SK-N-SH treated with all-trans-retinoic acid at 6 μM for 48 hours (cell line): ENCODE measurements around the gene LRRC56.

Experiments used
- ARNTL ChIP-seq: fragments of 450-650 bp; formaldehyde crosslinking; IDR thresholded peaks from 2 replicates; pipeline ENCODE4 v1.5.0; 2020; ENCODE audit warnings: low read depth, mild to moderate bottlenecking, moderate library complexity, borderline replicate concordance
- CSDC2 ChIP-seq: fragments of 250-450 bp; sonication (Bioruptor Pico); IDR thresholded peaks from 2 replicates; pipeline ENCODE4 v1.5.0; 2020; ENCODE audit warnings: mild to moderate bottlenecking, moderate library complexity
- CSRNP3 ChIP-seq: fragments of 250-450 bp; sonication (Bioruptor Pico); IDR thresholded peaks from 2 replicates; pipeline ENCODE4 v1.5.1; 2021; ENCODE audit warnings: mild to moderate bottlenecking, moderate library complexity
- GLIS3 ChIP-seq: fragments of 250-450 bp; sonication (Bioruptor Pico); IDR thresholded peaks from 2 replicates; pipeline ENCODE4 v1.5.0; 2020; ENCODE audit warnings: mild to moderate bottlenecking, moderate library complexity
- ISL1 ChIP-seq: fragments of 250-450 bp; sonication (Bioruptor Pico); IDR thresholded peaks from 2 replicates; pipeline ENCODE4 v2.1.2; 2022; ENCODE audit warnings: mild to moderate bottlenecking, moderate library complexity
- OSR1 ChIP-seq: fragments of 250-450 bp; sonication (Bioruptor Pico); IDR thresholded peaks from 2 replicates; pipeline ENCODE4 v1.8.0; 2022; ENCODE audit warnings: moderate library complexity, mild to moderate bottlenecking, inconsistent platforms
- PATZ1 ChIP-seq: fragments of 250-450 bp; sonication (Bioruptor Pico); IDR thresholded peaks from 2 replicates; pipeline ENCODE4 v1.8.0; 2020; ENCODE audit warnings: mild to moderate bottlenecking, moderate library complexity, borderline replicate concordance
- POU6F1 ChIP-seq: fragments of 250-450 bp; sonication (Bioruptor Pico); IDR thresholded peaks from 2 replicates; pipeline ENCODE4 v1.8.0; 2021; ENCODE audit warnings: low read depth, mild to moderate bottlenecking, moderate library complexity, borderline replicate concordance
- PPARA ChIP-seq: fragments of 250-450 bp; sonication (Bioruptor Pico); IDR thresholded peaks from 2 replicates; pipeline ENCODE4 v1.5.0; 2020; ENCODE audit warnings: mild to moderate bottlenecking, borderline replicate concordance
- SNAI2 ChIP-seq: fragments of 250-450 bp; sonication (Bioruptor Pico); IDR thresholded peaks from 2 replicates; pipeline ENCODE4 v1.5.0; 2020; ENCODE audit warnings: mild to moderate bottlenecking, moderate library complexity
- ZFP3 ChIP-seq: fragments of 250-450 bp; sonication (Bioruptor Pico); IDR thresholded peaks from 2 replicates; pipeline ENCODE4 v1.5.0; 2020; ENCODE audit warnings: mild to moderate bottlenecking, moderate library complexity
- ZFP30 ChIP-seq: fragments of 450-650 bp; formaldehyde crosslinking; IDR thresholded peaks from 2 replicates; pipeline ENCODE4 v1.5.0; 2022; ENCODE audit warnings: mild to moderate bottlenecking, moderate library complexity
- ZNF565 ChIP-seq: fragments of 450-650 bp; formaldehyde crosslinking; conservative IDR thresholded peaks from 2 replicates; pipeline ENCODE4 v1.5.0; 2020; ENCODE audit warnings: low read depth, mild to moderate bottlenecking, moderate library complexity
- ZNF8 ChIP-seq: fragments of 450-650 bp; formaldehyde crosslinking; IDR thresholded peaks from 2 replicates; pipeline ENCODE4 v1.5.0; 2020; ENCODE audit warnings: mild to moderate bottlenecking, moderate library complexity

GRCh38 chr11:548700-549603, 11.6 kb downstream of the LRRC56 start:
- no peak for TF ChIP-seq PATZ1 (CRISPR knock-in tag)
- TF ChIP-seq GLIS3 (CRISPR knock-in tag) = no peak
- TF ChIP-seq POU6F1 (CRISPR knock-in tag) = no peak
- no peak for TF ChIP-seq OSR1 (CRISPR knock-in tag)
- TF ChIP-seq ARNTL (CRISPR knock-in tag) = no peak
- no peak for TF ChIP-seq CSDC2 (CRISPR knock-in tag)
- TF ChIP-seq ISL1 (CRISPR knock-in tag) = no peak
- TF ChIP-seq CSRNP3 (CRISPR knock-in tag) = no peak
- TF ChIP-seq ZNF565 (CRISPR knock-in tag) = no peak
- TF ChIP-seq ZNF8 (CRISPR knock-in tag) = no peak
- TF ChIP-seq PPARA = no peak
- TF ChIP-seq SNAI2 = no peak
- TF ChIP-seq ZFP3 (CRISPR knock-in tag) = no peak
- no peak for TF ChIP-seq ZFP30 (CRISPR knock-in tag)
